Uterus (tissue), 2 donors: ENCODE results near the gene THRSP.
"Not testable (repeated sequence)": the region's sequence is repeated elsewhere in the genome, so short reads cannot be mapped to it uniquely, and the experiment has no call there.

Source experiments
- CTCF ChIP-seq, 4 experiments: fragments of 200-600 bp in 2 of 4; fragments of 450-650 bp in 2 of 4; sonication (generic) in 2 of 4; IDR thresholded peaks; one replicate each; pipeline ENCODE4 v1.5.1; 2016 to 2019; ENCODE audit warnings: antibody characterized with exemption in 4 of 4, mild to moderate bottlenecking in 2 of 4, moderate library complexity in 1 of 4
- POLR2A ChIP-seq, 2 donors: fragments of 450-650 bp; IDR thresholded peaks; one replicate each; pipeline ENCODE4 v1.6.1; 2016; ENCODE audit warnings: antibody characterized with exemption in 2 of 2, mild to moderate bottlenecking in 1 of 2, moderate library complexity in 1 of 2

GRCh38 chr11:78028423-78028822 is 35.2 kb upstream of the THRSP start:
- not testable (repeated sequence) for TF ChIP-seq CTCF, POLR2A (IDR thresholded peaks at IDR 0.05)
